GM21528 (cell line): Measurements from ENCODE around the gene ARHGEF6.

Experiments
- ATAC-seq: cut with Tn5 transposase; IDR thresholded peaks from one replicate; pipeline ENCODE4 v1.9.1; 2021; ENCODE audit warnings: mild to moderate bottlenecking, moderate library complexity; ENCODE audit not compliant: unreplicated experiment, low FRiP score

ARHGEF6 gene

GRCh38 chrX:136697156-136697555 lies 83.6 kb downstream of the ARHGEF6 start:
- ATAC-seq = no peak

DNA sequence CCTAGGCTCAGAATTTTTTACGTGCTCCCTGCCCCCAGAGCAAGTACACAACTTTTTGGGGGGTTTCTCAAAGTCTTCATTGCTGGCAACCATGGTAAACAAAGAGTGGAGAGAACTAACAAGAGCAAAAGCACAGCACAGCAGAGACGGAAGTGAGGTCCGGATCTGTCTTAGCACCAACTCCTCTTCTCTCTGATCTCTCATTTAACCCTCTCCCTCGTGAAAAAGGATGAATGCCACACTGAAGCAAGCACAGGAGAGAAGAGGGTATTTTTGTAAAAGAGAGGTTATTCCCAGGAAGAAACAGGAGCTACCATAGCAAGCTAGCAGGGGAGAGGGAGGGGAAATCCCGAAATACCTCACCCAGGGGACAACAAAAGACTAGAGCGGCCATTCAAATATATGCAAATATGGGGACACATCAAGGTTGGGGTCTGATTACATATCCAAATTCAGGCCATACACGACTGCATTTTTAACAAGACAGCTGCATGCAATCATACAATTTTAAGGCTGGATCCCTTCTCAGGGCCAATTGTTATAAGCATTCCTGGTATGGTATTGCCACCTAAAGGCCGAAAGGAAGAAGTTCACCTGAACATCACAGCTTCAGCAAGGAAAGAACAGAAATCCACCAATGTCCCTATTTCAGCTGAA lies 86.2 kb downstream of the ARHGEF6 start:
- peak; percentile 72 for ATAC-seq

DNA sequence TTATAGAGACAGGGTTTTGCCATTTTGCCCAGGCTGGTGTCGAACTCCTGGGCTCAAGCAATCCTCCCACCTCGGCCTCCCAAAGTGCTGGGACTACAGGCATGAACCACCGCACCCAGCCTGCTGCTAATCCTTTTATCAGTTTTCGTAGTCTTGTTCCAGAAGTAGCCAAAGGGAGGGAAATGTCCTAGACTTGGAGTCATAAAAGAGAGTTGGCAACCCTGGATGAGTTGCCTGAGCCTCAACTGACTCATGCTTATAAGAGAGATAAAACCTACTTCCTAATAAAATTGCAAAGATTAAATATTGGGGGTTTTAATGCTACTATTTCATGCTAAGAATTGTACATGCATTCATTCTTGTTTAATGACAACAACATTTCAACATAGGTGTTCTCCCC lies 88.5 kb downstream of the ARHGEF6 start:
- ATAC-seq = no peak

GRCh38 chrX:136691028-136691809 lies 89.5 kb downstream of the ARHGEF6 start:
- ATAC-seq = no peak

- no peak for ATAC-seq
Measured at GRCh38 chrX:136689436-136689835, 91.3 kb downstream of the ARHGEF6 start.

GRCh38 chrX:136687457-136687856 lies 93.3 kb downstream of the ARHGEF6 start:
- no peak for ATAC-seq

- ATAC-seq = no peak
Measured at GRCh38 chrX:136684120-136684519, 96.6 kb downstream of the ARHGEF6 start.

DNA sequence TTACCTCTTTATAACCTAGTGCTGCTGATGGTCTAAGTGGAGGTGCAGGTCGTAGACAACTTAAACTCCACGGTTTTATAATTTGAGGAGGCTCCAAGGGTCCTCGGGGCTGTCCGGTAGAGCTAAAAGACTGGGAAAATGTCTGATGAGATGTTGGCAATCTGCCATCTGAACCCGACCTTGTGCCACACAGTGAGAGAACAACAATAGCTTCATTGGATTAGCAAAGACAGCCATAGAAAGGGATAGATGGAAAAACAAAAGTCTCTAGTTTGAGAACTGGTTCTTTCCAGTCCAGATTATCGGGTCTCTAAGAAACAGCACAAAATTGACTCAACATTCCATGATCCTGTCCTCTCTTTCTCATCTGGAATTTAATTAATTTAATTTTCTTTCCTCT lies 101.2 kb downstream of the ARHGEF6 start:
- no peak for ATAC-seq

GRCh38 chrX:136674270-136674985 lies 106.3 kb downstream of the ARHGEF6 start:
- ATAC-seq = no peak

GRCh38 chrX:136671006-136671610 lies 109.6 kb downstream of the ARHGEF6 start:
- no peak for ATAC-seq

GRCh38 chrX:136667446-136668168 lies 113.1 kb downstream of the ARHGEF6 start:
- ATAC-seq = no peak

DNA sequence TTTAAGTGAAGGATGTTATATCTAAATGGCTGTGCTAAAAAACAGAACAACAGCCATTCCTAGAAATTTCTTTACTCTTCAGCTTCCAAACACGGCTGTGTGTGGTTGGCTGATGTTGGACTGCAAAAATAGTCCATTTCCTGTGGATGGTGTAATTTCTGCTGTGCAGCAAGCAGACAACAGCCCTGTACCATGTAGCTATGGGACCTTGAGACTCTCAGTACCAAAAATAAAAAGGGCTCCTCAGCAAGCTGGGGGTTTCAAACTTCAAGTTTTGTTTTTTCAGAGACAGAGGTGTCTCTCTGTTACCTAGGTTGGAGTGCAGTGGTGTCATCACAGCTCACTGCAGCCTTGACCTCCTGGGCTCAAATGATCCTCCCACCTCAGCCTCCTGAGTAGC lies 114.6 kb downstream of the ARHGEF6 start:
- peak; percentile 58 for ATAC-seq

GRCh38 chrX:136665258-136665900 lies 115.4 kb downstream of the ARHGEF6 start:
- peak; percentile 75 for ATAC-seq

DNA sequence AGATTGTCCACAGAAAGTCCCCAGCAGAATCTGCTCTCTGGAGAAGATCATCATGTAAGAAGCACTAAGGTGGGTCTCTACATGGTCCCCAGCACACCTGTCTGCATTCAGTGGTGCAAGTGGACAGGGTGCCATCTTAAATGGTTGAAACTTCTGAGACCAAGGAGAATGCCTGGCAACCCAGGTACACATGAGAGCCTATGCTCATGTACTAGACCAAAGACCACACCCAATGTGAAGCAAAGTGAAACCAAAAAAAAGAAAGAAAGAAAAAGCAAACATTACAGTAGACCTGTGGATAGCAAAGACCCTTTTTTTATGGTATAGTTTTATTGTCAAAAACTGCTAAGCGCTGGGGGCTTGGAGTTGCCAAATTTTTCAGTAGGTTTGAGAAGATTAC lies 117.8 kb downstream of the ARHGEF6 start:
- ATAC-seq = no peak

GRCh38 chrX:136662104-136662503 lies 118.6 kb downstream of the ARHGEF6 start:
- no peak for ATAC-seq

GRCh38 chrX:136660896-136661295 lies 119.8 kb downstream of the ARHGEF6 start:
- no peak for ATAC-seq

GRCh38 chrX:136659174-136659573 lies 121.6 kb downstream of the ARHGEF6 start:
- ATAC-seq = no peak

DNA sequence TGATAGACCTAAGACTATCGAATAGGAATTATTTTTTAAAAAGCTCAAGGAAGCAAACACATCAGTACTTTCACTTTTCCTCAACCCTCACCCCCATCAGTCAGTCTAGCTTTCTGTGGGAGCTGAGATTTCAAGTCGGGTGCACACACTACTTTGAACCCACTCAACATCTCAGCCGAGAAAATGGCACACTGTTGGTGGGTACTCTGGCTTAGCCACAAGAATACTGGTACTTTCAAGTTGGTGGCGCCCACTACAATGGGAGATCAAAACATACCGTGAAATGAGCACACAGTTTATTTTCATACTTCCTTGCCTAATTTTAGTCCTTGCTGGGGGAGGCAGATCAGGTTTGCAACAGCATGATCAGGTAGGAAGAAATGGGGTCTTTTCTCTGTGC lies 122.6 kb downstream of the ARHGEF6 start:
- ATAC-seq = no peak

GRCh38 chrX:136656361-136656964 lies 124.3 kb downstream of the ARHGEF6 start:
- ATAC-seq = no peak
